Stimulated activated naive CD8-positive, alpha-beta T cell treated with anti-CD3 and anti-CD28 coated beads, Interleukin-15, amount 100 ng/mL, for 72 hours (primary cell): ENCODE data around the gene PRKN.
"Not testable (repeated sequence)": the region's sequence is repeated elsewhere in the genome, so short reads cannot be mapped to it uniquely, and the experiment has no call there.

Experiments
- ATAC-seq: fragments of 150-1000 bp; cut with Tn5 transposase; 2 replicates; pipeline ENCODE4 v1.10.0; 2021; ENCODE audit warnings: mild to moderate bottlenecking, moderate library complexity
- DNase-seq, 2 donors: peaks; one replicate each; pipeline ENCODE4 v3.0.0; 2021 to 2022
- H3K27ac Mint-ChIP-seq, 2 donors: one replicate each; pipeline ENCODE4 v1.8.0; 2022; ENCODE audit warnings: mild to moderate bottlenecking in 2 of 2, mixed read lengths in 2 of 2, moderate library complexity in 2 of 2
- H3K27me3 Mint-ChIP-seq: one replicate; pipeline ENCODE4 v1.8.0; 2022; ENCODE audit warnings: mixed read lengths
- H3K4me1 Mint-ChIP-seq: one replicate; pipeline ENCODE4 v1.8.0; 2022; ENCODE audit warnings: mild to moderate bottlenecking, mixed read lengths
- H3K4me3 Mint-ChIP-seq, 2 donors: one replicate each; pipeline ENCODE4 v1.8.0; 2022; ENCODE audit warnings: mild to moderate bottlenecking in 2 of 2, mixed read lengths in 2 of 2, moderate library complexity in 1 of 2
- H3K9me3 Mint-ChIP-seq, 2 donors: one replicate each; pipeline ENCODE4 v1.8.0; 2022; ENCODE audit warnings: mixed read lengths in 2 of 2

Gene PRKN

DNA sequence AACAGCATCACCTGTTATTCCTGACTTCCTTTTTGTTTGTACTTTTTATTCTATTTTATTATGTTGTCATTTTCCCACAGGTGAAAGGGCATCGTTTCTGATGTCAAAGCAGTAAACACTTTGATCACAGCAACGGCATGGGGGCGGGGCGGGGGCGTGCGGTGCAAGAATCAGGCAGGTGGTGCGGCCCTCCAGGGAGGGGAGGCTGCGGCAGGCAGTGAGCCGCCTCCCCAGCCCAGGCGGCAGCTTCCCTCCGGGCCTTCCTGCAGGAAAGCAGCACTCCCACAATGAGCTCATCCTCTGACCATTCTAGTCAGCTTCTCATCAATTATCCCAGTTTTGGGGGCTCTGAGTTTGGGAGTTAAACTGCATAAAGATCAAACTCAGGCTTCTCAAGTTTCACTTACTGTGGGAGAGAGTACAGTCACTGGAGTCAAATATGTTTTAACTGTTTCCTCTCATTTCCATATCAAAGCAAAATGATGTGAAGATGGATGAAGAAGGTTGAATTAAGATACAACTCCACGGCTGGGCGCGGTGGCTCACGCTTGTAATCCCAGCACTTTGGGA lies 845.3 kb downstream of the PRKN start:
- Mint-ChIP-seq H3K27ac (no peak overlapping the region), H3K4me1 (no peaks in the 10 kb centered on the region), H3K27me3 (no peaks in the 10 kb centered on the region), H3K9me3 (no peaks in the 10 kb centered on the region), H3K4me3 (no peak overlapping the region)
- DNase-seq, result no peak
- no peak for ATAC-seq

DNA sequence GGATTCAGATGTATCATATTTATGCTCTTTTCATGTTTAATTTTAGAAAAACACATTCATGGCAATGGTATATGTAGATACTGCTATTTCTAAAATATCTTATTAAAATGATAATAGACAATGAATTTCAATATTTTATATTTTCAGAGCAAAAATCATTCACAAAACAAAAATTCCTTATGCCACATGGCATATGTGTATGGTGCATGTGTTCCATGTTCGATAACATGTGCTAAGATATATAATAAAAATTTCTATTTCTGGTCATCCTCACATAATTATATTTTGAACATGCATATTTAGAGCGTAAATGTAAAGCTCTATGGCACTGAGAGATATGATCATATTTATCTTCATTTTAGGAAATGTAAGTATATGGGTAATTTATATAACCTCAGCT lies 847.5 kb downstream of the PRKN start:
- Mint-ChIP-seq H3K27me3 (no peaks in the 10 kb centered on the region), H3K27ac (no peak overlapping the region), H3K9me3 (peaks cover 0 to 4% of the 10 kb centered on the region in 2 donors), H3K4me1 (no peaks in the 10 kb centered on the region), H3K4me3 (no peak overlapping the region)
- no peak for DNase-seq
- no peak for ATAC-seq

DNA sequence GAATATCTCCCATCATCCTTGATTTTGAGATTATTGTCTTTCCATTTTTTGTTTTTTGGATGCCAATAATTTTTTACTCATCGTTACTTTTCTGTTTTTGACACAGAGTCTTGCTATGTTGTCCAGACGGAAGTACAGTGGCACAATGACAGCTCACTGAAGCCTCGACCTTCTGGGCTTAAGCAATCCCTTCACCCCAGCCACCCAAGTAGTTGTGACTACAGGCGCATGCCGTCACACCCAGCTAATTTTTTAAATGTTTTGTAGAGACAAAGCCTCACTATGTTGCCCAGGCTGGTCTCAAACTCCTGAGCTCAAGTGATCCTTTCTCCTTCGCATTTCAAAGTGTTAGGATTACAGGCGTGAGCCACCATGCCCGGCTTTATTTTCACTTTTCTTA lies 851.3 kb downstream of the PRKN start:
- Mint-ChIP-seq H3K27me3 (no peaks in the 10 kb centered on the region), H3K4me1 (no peaks in the 10 kb centered on the region), H3K27ac (no peak overlapping the region), H3K4me3 (no peak overlapping the region), H3K9me3 (peaks cover 0 to 4% of the 10 kb centered on the region in 2 donors)
- DNase-seq (no peak), ATAC-seq (no peak)

DNA sequence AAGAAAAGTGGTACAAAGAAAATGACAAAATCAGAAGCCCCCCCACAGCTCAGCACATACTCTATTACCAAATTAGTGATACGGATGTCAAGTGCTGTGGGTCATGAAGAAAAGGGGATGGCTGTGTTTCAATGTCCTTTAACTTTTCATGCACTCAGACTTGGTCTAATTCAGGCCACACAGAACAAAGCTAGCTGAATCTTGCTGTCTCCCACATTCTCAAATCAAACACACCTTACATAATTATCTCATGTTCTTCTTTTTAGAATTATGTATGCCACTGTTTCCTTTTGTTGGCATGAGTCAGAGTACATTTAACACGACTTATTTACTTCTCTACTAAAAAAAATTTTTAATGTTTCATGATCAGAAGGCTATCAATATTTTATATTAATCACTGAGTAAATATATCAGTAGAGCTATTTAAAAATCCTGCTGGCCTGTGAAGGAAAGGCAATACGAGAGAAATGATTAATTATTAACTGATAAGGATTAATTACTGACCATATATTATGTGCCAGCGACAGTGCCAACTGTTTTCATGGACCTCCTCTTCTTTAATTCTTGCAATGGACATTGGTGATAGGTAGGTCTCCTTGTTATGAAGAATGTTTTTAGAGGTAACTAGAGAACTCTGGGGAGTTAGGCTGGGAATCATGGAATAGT lies 857.2 kb downstream of the PRKN start:
- Mint-ChIP-seq H3K4me1 (no peaks in the 10 kb centered on the region), H3K27ac (no peak overlapping the region), H3K27me3 (no peaks in the 10 kb centered on the region), H3K4me3 (no peak overlapping the region), H3K9me3 (no peaks in the 10 kb centered on the region)
- DNase-seq (no peak), ATAC-seq (no peak)

DNA sequence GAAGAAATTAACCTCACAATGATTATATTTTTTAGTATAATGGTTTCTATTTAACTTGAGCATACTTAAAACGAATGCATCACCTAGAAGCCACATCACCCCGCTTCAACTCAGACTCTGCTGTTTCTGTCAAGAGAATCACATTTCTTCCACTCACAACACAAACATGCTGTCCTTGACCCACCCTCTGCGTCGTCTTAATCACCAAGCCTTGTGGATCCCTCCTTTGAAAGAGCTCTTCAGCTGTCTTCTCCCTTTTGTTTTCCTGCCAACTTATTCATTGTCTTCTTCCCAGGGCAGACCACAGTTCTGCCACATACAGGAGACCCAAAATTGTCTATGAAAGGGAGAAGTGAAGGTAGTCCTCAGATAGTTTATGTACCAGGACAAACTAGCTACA lies 858.1 kb downstream of the PRKN start:
- no peak overlapping the region for H3K4me3 Mint-ChIP-seq
- ATAC-seq, result no peak
- DNase-seq, result no peak
- no peaks in the 10 kb centered on the region for H3K4me1 Mint-ChIP-seq
- no peaks in the 10 kb centered on the region for H3K9me3 Mint-ChIP-seq
- no peaks in the 10 kb centered on the region for H3K27me3 Mint-ChIP-seq
- H3K27ac Mint-ChIP-seq, result no peak overlapping the region

DNA sequence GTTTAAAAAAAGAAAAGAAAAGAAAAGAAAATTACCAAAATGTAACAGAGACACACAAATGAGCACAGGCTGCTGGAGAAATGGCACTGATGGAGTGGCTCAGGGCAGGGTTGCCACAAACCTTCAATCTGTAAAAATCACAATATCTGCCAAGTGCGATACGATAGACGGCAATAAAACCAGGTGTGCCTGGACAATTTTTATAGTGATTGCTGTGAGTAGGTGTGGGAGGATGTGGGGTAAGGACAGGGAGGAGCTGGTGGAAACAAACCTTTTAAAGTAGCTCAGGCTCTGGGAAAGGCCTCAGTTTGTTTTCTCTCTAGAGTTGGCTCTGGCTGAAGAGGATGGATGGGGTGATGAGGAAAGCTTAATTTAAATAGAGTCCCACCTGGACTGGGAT lies 861.0 kb downstream of the PRKN start:
- Mint-ChIP-seq H3K27me3 (no peaks in the 10 kb centered on the region), H3K27ac (no peak overlapping the region), H3K9me3 (no peaks in the 10 kb centered on the region), H3K4me1 (peaks cover 5% of the 10 kb centered on the region), H3K4me3 (no peak overlapping the region)
- ATAC-seq (no peak), DNase-seq (no peak)

DNA sequence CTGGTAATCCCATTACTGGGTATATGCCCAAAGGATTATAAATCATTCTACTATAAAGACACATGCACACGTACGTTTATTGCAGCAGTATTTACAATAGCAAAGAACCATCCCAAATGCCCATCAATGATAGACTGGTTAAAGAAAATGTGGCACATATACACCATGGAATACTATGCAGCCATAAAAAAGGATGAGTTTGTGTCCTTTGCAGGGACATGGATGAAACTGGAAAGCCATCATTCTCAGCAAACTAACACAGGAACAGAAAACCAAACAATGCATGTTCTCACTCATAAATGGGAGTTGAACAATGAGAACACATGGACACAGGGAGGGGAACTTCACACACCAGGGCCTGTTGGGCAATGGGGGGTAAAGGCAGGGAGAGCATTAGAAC lies 866.5 kb downstream of the PRKN start:
- not testable (repeated sequence) for H3K27me3 Mint-ChIP-seq, H3K4me3 Mint-ChIP-seq, ATAC-seq, H3K27ac Mint-ChIP-seq, DNase-seq, H3K9me3 Mint-ChIP-seq, H3K4me1 Mint-ChIP-seq

DNA sequence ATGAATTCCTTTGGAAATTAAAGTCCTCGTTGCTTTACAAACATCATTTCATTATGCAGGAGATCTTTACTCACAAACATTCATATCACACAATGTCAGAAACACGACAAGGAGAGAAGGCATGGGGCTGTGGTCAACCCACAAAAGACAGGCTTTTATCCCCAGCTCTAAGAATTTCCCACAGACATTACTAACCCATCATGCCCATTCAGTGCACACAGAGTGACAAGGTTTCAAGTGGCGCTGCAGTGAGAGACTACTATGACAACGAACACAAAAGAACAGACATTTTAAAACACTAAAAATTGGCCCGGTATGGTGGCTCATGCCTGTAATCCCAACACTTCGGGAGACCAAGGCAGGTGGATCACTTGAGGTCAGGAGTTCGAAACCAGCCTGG lies 873.9 kb downstream of the PRKN start:
- H3K4me3 Mint-ChIP-seq, result no peak overlapping the region
- DNase-seq (no peak), ATAC-seq (no peak)
- H3K27me3 Mint-ChIP-seq, result no peaks in the 10 kb centered on the region
- H3K4me1 Mint-ChIP-seq, result no peaks in the 10 kb centered on the region
- H3K27ac Mint-ChIP-seq, result no peak overlapping the region
- H3K9me3 Mint-ChIP-seq, result peaks cover 0 to 5% of the 10 kb centered on the region in 2 donors

DNA sequence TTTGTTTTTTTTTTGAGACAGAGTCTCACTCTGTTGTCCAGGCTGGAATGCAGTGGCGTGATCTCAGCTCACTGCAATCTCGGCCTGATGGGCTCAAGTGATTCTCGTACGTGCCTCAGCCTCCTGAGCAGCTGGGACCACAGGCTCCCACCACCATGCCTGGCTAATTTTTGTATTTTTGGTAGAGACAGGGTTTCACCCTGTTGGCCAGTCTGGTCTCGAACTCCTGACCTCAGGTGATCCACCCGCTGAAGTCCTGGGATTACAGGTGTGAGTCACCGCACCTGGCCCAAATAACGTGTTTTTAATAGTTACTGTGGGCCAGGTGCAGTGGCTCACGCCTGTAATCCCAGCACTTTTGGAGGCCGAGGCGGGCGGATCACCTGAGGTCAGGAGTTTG lies 876.1 kb downstream of the PRKN start:
- not testable (repeated sequence) for H3K9me3 Mint-ChIP-seq, H3K27me3 Mint-ChIP-seq, ATAC-seq

DNA sequence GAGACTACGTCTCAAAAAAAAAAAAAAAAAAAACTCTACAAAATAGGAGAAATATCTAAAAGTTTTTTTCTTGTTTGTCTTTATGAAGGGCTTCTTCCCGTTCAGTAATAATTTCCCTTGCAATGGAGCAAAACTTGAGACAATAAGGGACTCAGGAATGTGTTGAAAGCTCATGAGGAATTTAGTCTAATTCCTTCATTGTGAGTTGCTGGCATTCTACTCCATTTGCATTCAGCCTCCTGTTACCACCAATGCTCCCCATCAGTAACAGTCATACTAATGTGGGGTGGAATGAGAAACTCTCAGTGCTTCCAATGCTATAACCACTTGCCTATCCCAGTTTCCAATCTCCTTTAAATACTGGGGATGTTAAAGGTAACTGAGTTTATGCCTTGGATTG lies 877.0 kb downstream of the PRKN start:
- DNase-seq (no peak), ATAC-seq (no peak)
- Mint-ChIP-seq H3K9me3 (peaks cover 0 to 5% of the 10 kb centered on the region in 2 donors), H3K27me3 (no peaks in the 10 kb centered on the region), H3K4me1 (no peaks in the 10 kb centered on the region), H3K4me3 (no peak overlapping the region), H3K27ac (no peak overlapping the region)

More for the DNA sequence above, 876.1 kb downstream of the PRKN start:
- H3K27ac Mint-ChIP-seq, H3K4me3 Mint-ChIP-seq, DNase-seq, H3K4me1 Mint-ChIP-seq: not testable (repeated sequence)

DNA sequence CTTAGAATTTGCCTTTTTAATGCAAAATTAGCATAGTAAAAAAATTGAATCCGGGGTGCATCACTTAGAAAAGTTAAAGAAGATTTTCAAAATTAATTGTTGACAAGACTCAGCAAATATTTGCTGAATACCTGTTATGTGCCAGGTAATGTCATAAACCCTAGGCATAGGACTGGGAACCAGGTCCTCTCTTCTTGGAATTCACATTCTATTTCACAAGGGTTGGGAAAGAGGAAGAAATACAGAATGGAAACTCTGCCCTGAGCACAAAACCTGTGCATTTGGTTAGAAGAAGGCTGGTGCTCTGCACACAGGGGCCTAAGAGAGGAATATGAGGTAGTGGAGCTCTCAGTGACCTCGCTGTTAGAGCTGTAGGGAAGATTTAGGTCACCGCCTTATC lies 879.9 kb downstream of the PRKN start:
- H3K9me3 Mint-ChIP-seq, result peaks cover 0 to 5% of the 10 kb centered on the region in 2 donors
- no peaks in the 10 kb centered on the region for H3K4me1 Mint-ChIP-seq
- ATAC-seq, result no peak
- no peak overlapping the region for H3K4me3 Mint-ChIP-seq
- no peak overlapping the region for H3K27ac Mint-ChIP-seq
- no peaks in the 10 kb centered on the region for H3K27me3 Mint-ChIP-seq
- DNase-seq, result no peak

DNA sequence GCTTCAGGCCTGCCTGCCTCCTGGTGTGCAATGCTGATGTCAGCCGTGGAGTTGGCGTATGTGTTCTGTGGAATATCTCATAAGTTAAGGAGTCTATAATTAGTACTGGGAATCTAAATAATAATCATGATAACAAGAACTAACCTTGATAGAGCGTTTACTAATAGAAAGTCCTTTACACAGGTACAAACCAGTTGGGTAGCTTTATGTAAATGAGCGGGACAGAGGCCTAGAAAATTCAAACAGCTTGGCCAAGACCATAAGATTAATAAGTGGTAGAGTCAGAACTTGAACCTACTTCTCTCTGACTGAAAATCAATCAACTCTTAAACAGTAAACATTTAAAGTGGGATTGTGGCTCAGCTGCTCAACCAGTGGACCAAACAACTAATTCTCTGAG lies 882.8 kb downstream of the PRKN start:
- ATAC-seq, result no peak
- no peaks in the 10 kb centered on the region for H3K9me3 Mint-ChIP-seq

DNA sequence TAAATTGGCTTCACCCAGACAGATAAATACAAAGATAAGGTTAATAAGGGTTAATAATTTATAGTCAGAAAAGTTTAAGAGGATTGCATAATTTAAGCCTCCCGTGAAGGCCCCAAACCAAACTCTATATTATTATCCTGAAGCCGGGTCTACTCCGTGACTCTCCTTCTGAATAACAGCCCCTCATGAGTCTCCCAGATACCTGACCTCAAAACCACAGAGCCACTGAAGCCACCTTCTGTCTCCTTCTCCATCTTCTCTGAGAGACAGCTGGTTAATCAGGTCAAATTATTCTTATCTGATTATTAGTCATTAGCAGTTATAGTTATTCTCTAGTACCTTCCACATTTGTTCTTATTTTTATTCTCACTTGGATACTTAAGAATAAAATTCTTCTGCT lies 884.5 kb downstream of the PRKN start:
- Mint-ChIP-seq H3K4me3 (no peak overlapping the region), H3K4me1 (no peaks in the 10 kb centered on the region), H3K27ac (no peak overlapping the region), H3K9me3 (no peaks in the 10 kb centered on the region), H3K27me3 (no peaks in the 10 kb centered on the region)
- ATAC-seq (no peak), DNase-seq (no peak)

More for the DNA sequence above, 882.8 kb downstream of the PRKN start:
- Mint-ChIP-seq H3K27ac (no peak overlapping the region), H3K27me3 (no peaks in the 10 kb centered on the region), H3K4me3 (no peak overlapping the region), H3K4me1 (no peaks in the 10 kb centered on the region)
- no peak for DNase-seq

DNA sequence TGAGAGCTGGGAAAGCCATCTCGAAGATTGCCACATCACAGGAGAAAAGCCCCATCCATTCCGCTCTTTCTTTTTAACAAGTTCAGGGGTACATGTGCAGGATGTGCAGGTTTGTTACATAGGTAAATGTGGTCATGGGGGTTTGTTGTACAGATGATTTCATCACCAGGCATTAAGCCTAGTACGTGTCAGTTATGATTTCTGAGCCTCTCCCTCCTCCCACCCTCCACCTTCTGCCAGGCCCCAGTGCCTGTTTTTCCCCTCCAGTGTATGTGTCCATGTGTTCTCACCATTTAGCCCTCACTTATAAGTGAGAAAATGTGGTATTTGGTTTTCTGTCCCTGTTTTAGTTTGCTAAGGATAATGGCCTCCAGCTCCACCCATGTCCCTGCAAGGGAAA lies 887.2 kb downstream of the PRKN start:
- Mint-ChIP-seq H3K4me1 (no peaks in the 10 kb centered on the region), H3K27ac (no peak overlapping the region), H3K4me3 (no peak overlapping the region), H3K27me3 (no peaks in the 10 kb centered on the region), H3K9me3 (no peaks in the 10 kb centered on the region)
- DNase-seq, result no peak
- ATAC-seq, result no peak

DNA sequence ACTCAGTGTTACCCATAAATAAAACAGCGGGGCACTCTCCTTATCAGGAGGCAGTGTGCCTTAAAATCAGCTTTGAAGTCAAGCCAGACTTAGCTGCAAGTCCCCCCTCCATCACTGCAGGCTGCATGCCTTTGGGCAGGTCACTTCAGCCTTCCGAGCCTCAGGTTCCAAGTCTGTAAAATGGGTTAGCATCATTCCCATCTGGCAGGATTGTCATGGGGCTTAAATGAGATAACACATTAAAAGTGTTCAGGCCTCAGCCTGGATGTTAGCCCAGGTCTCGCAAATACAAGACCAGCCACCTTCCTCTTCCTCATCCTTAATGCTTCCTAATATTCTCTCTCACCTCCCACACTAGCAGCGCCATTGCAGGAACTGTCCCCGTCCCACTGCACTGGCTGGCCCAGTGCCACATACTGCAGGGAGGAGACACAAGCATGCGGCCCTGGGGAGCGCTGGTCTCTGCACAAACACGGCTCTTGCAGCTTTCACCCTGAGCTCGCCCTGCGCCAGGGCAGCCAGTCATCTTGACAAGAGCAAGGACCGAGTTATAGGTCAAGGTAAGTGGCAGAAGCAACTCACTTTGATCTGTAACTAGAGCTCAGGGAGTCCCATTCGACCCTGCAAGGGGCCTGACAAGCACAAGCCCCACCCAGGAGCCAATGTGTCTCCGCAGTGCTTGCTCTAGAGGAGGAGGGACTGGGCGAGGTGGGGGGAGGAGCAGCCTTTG lies 889.1 kb downstream of the PRKN start:
- no peak for DNase-seq
- Mint-ChIP-seq H3K27ac (no peak overlapping the region), H3K4me3 (no peak overlapping the region), H3K27me3 (no peaks in the 10 kb centered on the region), H3K4me1 (no peaks in the 10 kb centered on the region), H3K9me3 (no peaks in the 10 kb centered on the region)
- ATAC-seq, result no peak

DNA sequence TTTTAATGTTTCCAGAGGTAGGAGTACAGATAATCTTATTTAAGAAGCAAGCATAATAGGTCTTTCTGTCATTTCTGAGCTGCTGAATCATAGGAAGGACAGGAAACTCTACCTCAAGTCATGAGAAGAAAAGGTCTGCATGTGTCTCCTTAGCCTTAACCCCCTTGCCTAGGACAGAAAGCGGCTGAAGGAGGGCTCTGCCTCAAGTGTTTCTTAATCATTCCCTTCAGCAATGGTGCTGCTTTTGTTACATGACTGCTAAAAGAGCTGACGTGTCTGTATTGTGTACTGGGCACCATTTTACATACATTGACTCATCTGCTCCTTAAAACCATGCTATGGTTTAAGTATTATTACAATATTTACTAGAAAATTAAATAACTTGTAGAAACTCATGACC lies 889.7 kb downstream of the PRKN start:
- no peaks in the 10 kb centered on the region for H3K4me1 Mint-ChIP-seq

DNA sequence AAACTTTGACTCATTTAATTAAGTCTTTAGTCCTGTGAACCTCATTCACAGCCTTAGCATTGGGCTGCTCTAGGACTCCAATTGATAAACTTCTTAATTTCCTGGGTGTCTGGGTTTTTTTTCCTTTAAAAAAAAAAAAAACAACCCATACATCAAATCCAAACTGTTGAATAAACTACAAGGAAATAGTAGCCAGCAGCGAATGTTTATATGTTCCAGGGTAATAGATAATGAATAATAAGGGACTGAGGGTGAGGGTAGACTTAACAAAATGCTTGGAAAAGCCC lies 890.2 kb downstream of the PRKN start:
- Mint-ChIP-seq H3K4me1 (no peaks in the 10 kb centered on the region), H3K4me3 (no peak overlapping the region), H3K27me3 (no peaks in the 10 kb centered on the region), H3K9me3 (no peaks in the 10 kb centered on the region), H3K27ac (no peak overlapping the region)
- DNase-seq, result no peak
- no peak for ATAC-seq

More for the DNA sequence above, 889.7 kb downstream of the PRKN start:
- Mint-ChIP-seq H3K9me3 (no peaks in the 10 kb centered on the region), H3K4me3 (no peak overlapping the region), H3K27ac (no peak overlapping the region), H3K27me3 (no peaks in the 10 kb centered on the region)
- ATAC-seq (no peak), DNase-seq (no peak)
